Astrocyte of the spinal cord (primary cell): ENCODE data around the gene CEACAM16.

Experiments used
- DNase-seq: peaks from one replicate; pipeline ENCODE4 v3.0.0; 2011; ENCODE audit warnings: low read depth, low spot score
- H3K4me3 ChIP-seq: 2 replicates; pipeline ENCODE4 v1.5.1; 2011; ENCODE audit warnings: low read depth, mild to moderate bottlenecking, low read length, moderate library complexity
- in situ Hi-C: cut with HindIII; loops from 2 replicates; pipeline ENCODE4 v1.10.0; 2017; ENCODE audit warnings: low sequenced_read_pairs
- TF ChIP-seq, protein P1 (sequence below): IDR thresholded peaks from 2 replicates; pipeline ENCODE4 v1.5.1; 2012; ENCODE audit warnings: low read depth, mild to moderate bottlenecking, low read length, inconsistent platforms

CEACAM16 gene

DNA sequence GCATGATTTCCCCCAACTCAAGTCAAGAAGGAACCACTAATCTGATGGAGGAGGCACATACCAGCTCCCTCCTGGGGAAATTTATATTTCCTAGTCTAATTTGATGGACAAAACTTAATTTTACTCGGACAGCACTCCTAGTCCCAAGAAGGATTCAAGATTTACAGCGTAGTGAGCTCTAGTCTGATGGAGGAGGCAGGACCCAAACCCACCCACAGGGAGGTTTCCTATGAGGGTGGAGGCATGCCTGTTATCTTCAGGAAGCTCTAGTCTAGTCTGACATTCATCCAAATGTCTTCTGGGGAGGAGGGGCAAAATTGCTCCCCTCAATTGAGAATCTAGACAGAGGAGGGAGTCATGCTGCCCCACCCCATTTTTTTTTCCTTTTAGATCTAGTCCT, 39.2 kb downstream of the CEACAM16 start:
- H3K4me3 ChIP-seq: no peak overlapping the region
- TF ChIP-seq, protein P1, sequence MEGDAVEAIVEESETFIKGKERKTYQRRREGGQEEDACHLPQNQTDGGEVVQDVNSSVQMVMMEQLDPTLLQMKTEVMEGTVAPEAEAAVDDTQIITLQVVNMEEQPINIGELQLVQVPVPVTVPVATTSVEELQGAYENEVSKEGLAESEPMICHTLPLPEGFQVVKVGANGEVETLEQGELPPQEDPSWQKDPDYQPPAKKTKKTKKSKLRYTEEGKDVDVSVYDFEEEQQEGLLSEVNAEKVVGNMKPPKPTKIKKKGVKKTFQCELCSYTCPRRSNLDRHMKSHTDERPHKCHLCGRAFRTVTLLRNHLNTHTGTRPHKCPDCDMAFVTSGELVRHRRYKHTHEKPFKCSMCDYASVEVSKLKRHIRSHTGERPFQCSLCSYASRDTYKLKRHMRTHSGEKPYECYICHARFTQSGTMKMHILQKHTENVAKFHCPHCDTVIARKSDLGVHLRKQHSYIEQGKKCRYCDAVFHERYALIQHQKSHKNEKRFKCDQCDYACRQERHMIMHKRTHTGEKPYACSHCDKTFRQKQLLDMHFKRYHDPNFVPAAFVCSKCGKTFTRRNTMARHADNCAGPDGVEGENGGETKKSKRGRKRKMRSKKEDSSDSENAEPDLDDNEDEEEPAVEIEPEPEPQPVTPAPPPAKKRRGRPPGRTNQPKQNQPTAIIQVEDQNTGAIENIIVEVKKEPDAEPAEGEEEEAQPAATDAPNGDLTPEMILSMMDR: no peak
- in situ Hi-C loops: no loop called here
- DNase-seq: no peak

DNA sequence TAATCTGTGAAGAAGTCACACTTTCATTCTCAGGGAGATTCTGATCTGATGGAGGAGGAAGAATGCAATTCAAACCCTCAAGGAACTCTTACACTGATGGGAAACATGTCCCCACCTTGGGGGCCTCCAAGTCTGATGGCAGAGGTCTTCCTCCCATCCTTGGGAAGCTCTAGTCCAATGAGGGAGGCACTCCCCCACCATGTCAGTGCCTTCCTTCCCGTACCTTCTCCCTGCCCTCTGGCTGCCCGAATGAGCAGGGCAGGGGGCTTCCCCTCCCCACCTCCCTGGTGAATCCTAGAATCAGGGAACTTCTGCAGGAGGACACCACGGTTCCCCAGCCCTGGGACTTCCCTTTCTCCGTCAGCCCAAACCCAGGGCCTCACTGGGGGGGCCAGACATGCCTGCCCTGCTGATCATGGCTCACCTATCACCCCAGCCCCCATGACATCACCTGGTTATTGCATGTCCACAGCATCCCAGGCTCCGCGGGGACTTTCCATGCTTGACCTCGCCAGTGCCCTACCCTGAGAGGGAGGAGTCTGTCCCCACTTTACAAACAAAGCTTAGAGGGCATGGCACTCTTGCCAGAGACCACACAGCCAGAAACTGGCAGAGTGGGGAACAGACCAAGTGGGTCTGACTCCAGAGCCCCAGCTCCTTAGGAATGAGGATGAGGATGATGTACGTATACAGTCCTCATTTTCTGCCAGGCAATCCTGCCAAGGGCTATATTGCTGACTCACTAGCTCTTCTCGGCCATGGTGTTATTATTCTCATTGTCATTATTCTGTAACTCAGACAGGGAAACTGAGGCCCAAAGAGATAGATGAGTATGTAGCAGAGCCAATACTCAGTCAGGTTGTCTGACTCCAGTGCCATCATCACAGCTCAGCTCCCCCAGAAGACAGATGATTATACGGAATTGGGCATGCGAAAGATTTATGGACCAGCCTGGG, 39.9 kb downstream of the CEACAM16 start:
- in situ Hi-C loops: no loop called here
- no peak overlapping the region for H3K4me3 ChIP-seq
- no peak for DNase-seq
- TF ChIP-seq, protein P1: no peak

DNA sequence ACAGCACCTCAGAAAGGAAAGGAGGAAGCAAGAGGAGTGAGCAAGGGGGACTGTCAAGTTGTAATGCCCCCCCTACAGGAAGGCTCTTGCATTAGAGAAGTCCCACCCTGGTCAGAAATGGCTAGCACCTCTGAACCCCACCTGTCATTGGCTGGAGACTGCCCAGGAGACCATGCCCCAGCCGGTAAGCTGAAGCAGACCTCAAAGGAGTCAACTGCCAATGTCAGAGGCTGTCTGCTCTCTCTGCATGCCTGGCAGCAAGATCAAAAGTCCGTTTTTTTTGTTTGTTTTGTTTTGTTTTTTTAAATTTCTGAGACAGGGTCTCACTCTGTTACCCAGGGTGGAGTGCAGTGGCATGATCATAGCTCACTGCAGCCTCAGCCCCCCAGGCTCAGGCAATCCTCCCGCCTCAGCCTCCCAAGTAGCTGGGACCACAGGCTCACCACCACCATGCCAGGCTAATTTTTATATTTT, 41.4 kb downstream of the CEACAM16 start:
- DNase-seq: no peak
- no peak overlapping the region for H3K4me3 ChIP-seq
- TF ChIP-seq, protein P1: peak; percentile 18
- in situ Hi-C loops: no loop called here

DNA sequence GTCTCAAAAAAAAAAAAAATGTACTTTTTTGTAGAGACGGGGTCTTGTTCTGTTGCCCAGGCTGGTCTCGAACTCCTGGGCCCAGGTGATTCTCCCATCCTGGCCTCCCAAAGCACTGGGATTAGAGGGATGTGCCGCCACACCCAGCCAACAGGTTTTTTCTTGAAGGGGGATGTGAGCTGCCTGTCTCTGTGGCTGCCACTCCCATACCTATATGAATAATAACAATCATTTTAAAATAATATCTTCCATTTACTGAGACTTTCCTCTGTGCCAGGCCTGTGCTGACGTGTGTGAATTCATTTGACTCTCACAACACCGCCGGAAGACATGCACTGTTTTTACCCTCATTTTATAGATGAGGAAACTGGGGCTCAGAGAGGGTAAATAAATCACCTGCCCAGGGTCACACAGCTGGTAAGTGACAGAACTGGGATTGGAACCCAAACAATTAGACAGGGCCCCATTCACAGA, 42.3 kb downstream of the CEACAM16 start:
- no peak for DNase-seq
- in situ Hi-C loops: no loop called here
- H3K4me3 ChIP-seq: no peak overlapping the region

DNA sequence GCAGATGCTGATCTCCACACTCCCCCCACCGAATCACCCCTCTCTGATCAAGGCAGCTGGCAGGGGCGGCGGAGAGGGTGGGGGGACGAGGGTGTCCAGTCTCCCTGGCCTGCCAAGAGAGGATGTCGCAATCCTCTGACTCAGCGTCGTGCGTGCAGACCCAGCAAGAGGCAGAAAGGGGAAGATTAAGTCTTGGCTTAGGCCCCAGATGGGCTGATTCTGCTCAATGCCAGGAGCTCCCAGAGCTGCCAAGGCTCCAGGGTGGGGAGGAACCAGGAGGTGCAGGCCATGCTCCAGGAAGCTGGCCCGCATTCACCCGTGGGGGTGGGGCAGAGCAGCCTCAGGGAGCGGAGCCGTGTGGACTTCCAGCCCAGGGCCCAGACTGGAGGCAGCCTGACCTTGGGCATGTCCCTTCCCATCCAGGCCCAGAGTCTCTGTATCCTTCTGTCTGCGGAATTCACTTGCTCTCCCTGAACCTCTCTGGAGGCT, 42.9 kb downstream of the CEACAM16 start:
- in situ Hi-C loops: no loop called here
- no peak overlapping the region for H3K4me3 ChIP-seq
- TF ChIP-seq, protein P1: no peak
- peak; percentile 98 for DNase-seq

More for the DNA sequence above, 42.3 kb downstream of the CEACAM16 start:
- TF ChIP-seq, protein P1: no peak

DNA sequence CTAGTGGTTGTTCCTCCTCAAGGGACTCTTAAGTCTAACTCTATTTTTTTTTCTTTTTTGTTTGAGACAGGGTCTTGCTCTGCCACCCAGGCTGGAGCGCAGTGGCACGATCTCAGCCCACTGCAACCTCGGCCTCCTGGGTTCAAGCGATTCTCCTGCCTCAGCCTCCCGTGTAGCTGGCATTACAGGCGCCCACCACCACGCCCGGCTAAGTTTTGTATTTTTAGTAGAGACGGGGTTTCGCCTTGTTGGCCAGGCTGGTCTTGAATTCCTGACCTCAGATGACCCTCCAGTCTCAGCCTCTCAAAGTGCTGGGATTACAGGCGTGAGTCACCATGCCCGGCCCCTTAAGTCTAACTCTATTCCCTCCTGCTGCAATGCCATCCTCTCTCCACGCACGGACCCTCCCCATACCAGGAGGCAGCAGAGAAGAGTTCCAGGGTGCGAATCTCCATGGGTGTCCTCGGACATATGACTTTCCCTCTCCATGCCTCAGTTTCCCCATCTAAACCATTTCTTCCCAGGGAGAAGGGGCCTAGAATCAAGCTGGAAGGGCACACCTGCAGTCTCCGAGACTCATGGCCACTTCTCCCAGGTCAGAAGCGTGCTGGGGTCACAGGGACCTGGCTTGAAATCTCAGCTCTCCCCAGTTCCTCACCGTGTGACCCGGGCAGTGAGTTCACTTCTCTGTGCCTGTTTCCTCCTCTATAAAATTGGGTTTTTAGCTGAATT, 43.5 kb downstream of the CEACAM16 start:
- no peak for DNase-seq
- in situ Hi-C loops: no loop called here
- TF ChIP-seq, protein P1: no peak
- H3K4me3 ChIP-seq: no peak overlapping the region
